Effector memory CD4-positive, alpha-beta T cell (primary cell): ENCODE results near the gene GTF2A1L.
"Not testable (repeated sequence)": the region's sequence is repeated elsewhere in the genome, so short reads cannot be mapped to it uniquely, and the experiment has no call there.

Experiments used
- DNase-seq, 3 donors: peaks; one replicate each; pipeline ENCODE4 v3.0.0-alpha.2; 2020
- H3K27ac ChIP-seq: 2 replicates; pipeline ENCODE4 v1.7.0; 2013; ENCODE audit warnings: mild to moderate bottlenecking, low read length, moderate library complexity; ENCODE audit not compliant: insufficient read depth, poor library complexity, severe bottlenecking
- H3K27me3 ChIP-seq: replicated peaks from 2 replicates; pipeline ENCODE4 v1.7.0; 2013; ENCODE audit warnings: mild to moderate bottlenecking, low read length; ENCODE audit not compliant: insufficient read depth, control insufficient read depth, poor library complexity, severe bottlenecking
- H3K36me3 ChIP-seq: 2 replicates; pipeline ENCODE4 v1.7.0; 2013; ENCODE audit warnings: mild to moderate bottlenecking, low read length, moderate library complexity; ENCODE audit not compliant: control insufficient read depth, insufficient read depth
- H3K4me1 ChIP-seq: 2 replicates; pipeline ENCODE4 v1.7.0; 2013; ENCODE audit warnings: low read length, mild to moderate bottlenecking; ENCODE audit not compliant: control insufficient read depth, insufficient read depth, poor library complexity, severe bottlenecking
- H3K4me3 ChIP-seq: 2 replicates; pipeline ENCODE4 v1.7.0; 2013; ENCODE audit warnings: low read length, low read depth, mild to moderate bottlenecking; ENCODE audit not compliant: insufficient read depth, poor library complexity, severe bottlenecking
- H3K9me3 ChIP-seq: 2 replicates; pipeline ENCODE4 v1.7.0; 2013; ENCODE audit warnings: mild to moderate bottlenecking, low read length, moderate library complexity; ENCODE audit not compliant: control insufficient read depth

GTF2A1L gene

GRCh38 chr2:48693645-48694044 lies 76.0 kb downstream of the GTF2A1L start:
- no peak for DNase-seq
- Histone ChIP-seq H3K27ac (no peak overlapping the region), H3K4me3 (no peak overlapping the region), H3K4me1 (no peaks in the 10 kb centered on the region), H3K36me3 (no peaks in the 10 kb centered on the region), H3K27me3 (no peaks in the 10 kb centered on the region), H3K9me3 (no peaks in the 10 kb centered on the region)

DNA sequence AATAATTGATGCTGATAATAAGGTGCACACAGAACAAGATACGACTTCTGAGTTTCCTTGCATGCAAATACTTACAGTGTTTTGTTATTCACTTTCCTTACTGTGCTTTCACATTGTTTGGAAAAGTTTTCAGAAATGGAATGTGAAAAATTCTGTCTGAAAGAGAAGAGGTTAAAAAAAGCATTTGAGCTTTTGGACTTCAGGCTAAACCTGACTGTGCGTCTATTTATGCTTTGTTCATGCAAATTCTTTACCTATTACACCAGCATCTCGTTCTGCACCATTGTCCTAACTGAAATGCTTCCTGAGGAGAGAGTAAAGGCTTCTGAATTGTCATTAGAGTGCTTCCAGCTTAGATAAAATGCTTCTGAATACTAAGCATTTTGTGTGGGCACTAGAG lies 76.5 kb downstream of the GTF2A1L start:
- Histone ChIP-seq H3K4me3 (no peak overlapping the region), H3K27ac (no peak overlapping the region), H3K27me3 (no peaks in the 10 kb centered on the region), H3K9me3 (no peaks in the 10 kb centered on the region), H3K4me1 (no peaks in the 10 kb centered on the region), H3K36me3 (no peaks in the 10 kb centered on the region)
- DNase-seq = no peak

DNA sequence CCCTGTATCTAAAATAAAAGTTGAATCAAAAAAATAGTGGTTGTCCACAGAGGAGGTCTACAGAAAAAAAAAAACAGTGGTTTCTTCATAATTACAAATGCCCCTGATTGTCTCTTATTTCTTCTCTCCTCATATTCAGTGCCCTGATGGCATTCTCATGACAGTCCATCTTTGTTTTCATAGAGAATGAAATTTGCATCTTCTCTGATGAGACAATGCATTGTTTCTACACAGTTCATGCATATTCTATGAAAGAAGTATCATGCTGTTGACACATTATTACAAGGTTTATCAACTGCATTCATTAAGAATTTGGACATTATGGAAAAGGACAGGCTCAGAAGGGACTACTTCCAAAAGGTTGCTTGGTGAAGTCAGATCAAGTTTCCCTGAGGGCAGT lies 78.3 kb downstream of the GTF2A1L start:
- no peaks in the 10 kb centered on the region for H3K9me3 ChIP-seq
- H3K4me3 ChIP-seq = no peak overlapping the region
- H3K27me3 ChIP-seq = no peaks in the 10 kb centered on the region
- no peak overlapping the region for H3K27ac ChIP-seq
- H3K36me3 ChIP-seq = no peaks in the 10 kb centered on the region
- DNase-seq = no peak
- no peaks in the 10 kb centered on the region for H3K4me1 ChIP-seq

DNA sequence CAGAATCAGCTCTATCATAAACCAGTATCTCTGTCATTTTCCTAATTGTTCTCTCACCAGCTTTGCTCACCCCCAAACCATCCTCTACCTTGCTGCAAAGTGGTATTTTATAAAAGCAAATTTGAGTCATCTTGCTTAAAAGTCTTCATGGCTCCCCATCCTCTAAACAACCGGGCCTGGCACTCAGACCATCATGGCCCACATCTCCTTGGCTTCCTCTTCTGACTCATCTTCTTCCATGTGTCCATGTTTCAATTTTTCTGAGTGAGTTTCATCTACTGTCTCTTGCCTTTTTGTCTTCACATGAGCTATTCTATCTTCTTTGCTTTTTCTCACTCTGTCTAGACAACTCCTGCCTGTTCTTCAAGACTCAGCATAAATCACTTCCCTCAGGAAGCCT lies 79.2 kb downstream of the GTF2A1L start:
- no peak for DNase-seq
- Histone ChIP-seq H3K4me1 (no peaks in the 10 kb centered on the region), H3K4me3 (no peak overlapping the region), H3K36me3 (no peaks in the 10 kb centered on the region), H3K9me3 (no peaks in the 10 kb centered on the region), H3K27ac (no peak overlapping the region), H3K27me3 (no peaks in the 10 kb centered on the region)

- H3K4me1 ChIP-seq = no peaks in the 10 kb centered on the region
- DNase-seq = no peak
- no peaks in the 10 kb centered on the region for H3K36me3 ChIP-seq
- no peak overlapping the region for H3K4me3 ChIP-seq
- H3K27me3 ChIP-seq = no peaks in the 10 kb centered on the region
- H3K9me3 ChIP-seq = no peaks in the 10 kb centered on the region
- no peak overlapping the region for H3K27ac ChIP-seq
Observed at GRCh38 chr2:48699348-48699930, 81.8 kb downstream of the GTF2A1L start.

DNA sequence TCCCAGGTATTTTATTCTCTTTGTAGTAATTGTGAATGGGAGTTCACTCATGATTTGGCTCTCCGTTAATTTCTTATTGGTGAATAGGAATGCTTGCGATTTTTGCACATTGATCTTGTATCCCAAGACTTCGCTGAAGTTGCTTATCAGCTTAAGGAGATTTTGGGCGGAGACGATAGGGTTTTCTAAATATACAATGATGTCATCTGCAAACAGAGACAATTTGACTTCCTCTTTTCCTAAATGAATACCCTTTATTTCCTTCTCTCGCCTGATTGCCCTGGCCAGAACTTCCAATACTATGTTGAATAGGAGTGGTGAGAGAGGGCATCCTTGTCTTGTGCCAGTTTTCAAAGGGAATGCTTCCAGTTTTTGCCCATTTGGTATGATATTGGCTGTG lies 86.0 kb downstream of the GTF2A1L start:
- H3K27ac ChIP-seq, DNase-seq, H3K4me3 ChIP-seq, H3K4me1 ChIP-seq, H3K36me3 ChIP-seq, H3K27me3 ChIP-seq, H3K9me3 ChIP-seq: not testable (repeated sequence)

DNA sequence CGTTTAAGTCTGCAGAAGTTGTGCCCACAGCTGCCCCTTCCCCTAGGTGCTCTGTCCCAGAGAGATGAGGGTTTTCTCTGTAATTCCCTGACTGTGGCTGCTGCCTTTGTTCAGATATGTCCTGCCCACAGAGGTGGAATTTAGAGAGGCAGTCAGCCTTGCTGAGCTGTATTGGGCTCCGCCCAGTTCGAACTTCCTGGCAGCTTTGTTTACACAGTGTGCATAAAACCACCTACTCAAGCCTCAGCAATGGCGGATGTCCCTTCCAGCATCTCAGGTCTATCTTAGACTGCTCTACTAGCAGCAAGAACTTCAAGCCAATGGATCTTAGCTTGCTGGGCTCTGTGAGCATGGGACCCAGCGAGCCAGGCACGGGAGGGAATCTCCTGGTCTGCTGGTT lies 89.8 kb downstream of the GTF2A1L start:
- Histone ChIP-seq H3K36me3 (no peaks in the 10 kb centered on the region), H3K27me3 (no peaks in the 10 kb centered on the region), H3K4me1 (no peaks in the 10 kb centered on the region), H3K27ac (no peak overlapping the region), H3K9me3 (no peaks in the 10 kb centered on the region), H3K4me3 (no peak overlapping the region)
- no peak for DNase-seq

- no peaks in the 10 kb centered on the region for H3K4me1 ChIP-seq
Observed at GRCh38 chr2:48709096-48710034, 91.7 kb downstream of the GTF2A1L start.

GRCh38 chr2:48711343-48711742 lies 93.7 kb downstream of the GTF2A1L start:
- no peak overlapping the region for H3K4me3 ChIP-seq
- H3K9me3 ChIP-seq = no peaks in the 10 kb centered on the region
- H3K36me3 ChIP-seq = no peaks in the 10 kb centered on the region
- no peaks in the 10 kb centered on the region for H3K27me3 ChIP-seq
- no peaks in the 10 kb centered on the region for H3K4me1 ChIP-seq
- H3K27ac ChIP-seq = no peak overlapping the region
- no peak for DNase-seq

More at GRCh38 chr2:48709096-48710034, 91.7 kb downstream of the GTF2A1L start:
- H3K27me3 ChIP-seq = no peaks in the 10 kb centered on the region
- no peaks in the 10 kb centered on the region for H3K36me3 ChIP-seq
- no peak overlapping the region for H3K4me3 ChIP-seq
- no peak overlapping the region for H3K27ac ChIP-seq
- H3K9me3 ChIP-seq = no peaks in the 10 kb centered on the region
- DNase-seq = no peak

DNA sequence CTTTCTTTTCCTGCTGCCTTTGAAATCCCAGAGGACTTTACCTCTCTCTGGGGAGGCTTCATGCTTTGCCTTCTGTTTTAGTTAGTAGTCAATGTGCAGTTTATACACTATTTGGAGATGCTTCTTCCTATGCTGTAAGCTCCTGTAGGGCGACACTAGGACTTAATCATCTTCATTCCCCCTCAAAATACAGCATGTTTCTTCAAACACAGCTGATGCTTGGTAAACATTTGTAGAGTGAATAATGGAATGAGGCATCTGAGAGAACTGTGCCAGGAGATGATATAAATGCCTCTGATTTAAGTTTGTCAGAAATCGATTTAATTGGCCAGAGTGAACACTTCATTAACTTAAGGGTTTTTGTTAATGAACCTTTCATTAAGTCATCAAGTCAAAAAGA lies 94.5 kb downstream of the GTF2A1L start:
- DNase-seq = no peak
- no peaks in the 10 kb centered on the region for H3K4me1 ChIP-seq
- H3K27me3 ChIP-seq = no peaks in the 10 kb centered on the region
- H3K27ac ChIP-seq = no peak overlapping the region
- no peak overlapping the region for H3K4me3 ChIP-seq
- no peaks in the 10 kb centered on the region for H3K9me3 ChIP-seq
- H3K36me3 ChIP-seq = no peaks in the 10 kb centered on the region
